ENCODE results near the gene FSCN2. TPM values are rescaled to one million over a fixed set of nuclear protein-coding genes. Genes with fewer than 3 reads are reported as not detected.

FSCN2 gene
- total RNA-seq, 1 donor from 2014 or later = 5.6 TPM

DNA sequence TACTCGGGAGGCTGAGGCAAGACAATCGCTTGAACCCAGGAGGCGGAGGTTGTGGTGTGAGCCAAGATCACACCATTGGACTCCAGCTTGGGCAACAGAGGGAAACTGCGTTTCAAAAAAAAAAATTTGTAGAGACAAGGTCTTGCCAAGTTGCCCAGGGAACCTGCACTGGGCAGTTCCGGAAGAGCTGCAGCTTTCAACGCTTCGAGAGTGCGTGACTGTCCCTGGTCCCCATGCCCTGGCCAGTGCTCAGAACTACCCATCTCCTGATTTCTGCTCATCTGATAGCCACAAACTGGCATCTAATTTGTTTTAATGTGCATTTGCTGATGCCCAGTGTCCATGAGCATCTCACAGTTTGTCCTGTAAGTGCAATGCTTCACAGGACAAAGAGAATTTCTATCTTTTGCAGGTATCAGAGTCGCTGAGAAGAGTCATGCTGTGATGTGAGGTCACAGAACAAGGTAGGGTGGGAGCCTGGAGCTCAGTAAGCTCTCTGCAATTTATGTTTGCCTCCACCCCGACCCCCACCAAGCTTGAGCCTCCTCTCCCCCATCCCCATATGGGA, 19.5 kb upstream of the FSCN2 start:
- no peak overlapping the region for H2AFZ ChIP-seq (ENCODE audit: low read depth, low read length)
- peaks cover 52% of the 10 kb centered on the region for H4K20me1 ChIP-seq (ENCODE audit: insufficient read depth, low read length)
- DNase-seq (ENCODE audit: low read depth) (no peak), FAIRE-seq (no peak)
- Mint-ChIP-seq H3K9me3 (ENCODE audit: unreplicated experiment) (no peaks in the 10 kb centered on the region), H3K4me3 (ENCODE audit: unreplicated experiment) (peak overlapping the region; percentile 95), H3K27ac (ENCODE audit: unreplicated experiment) (peak overlapping the region; percentile 95), H3K27me3 (ENCODE audit: low read depth, unreplicated experiment) (no peaks in the 10 kb centered on the region), H3K36me3 (ENCODE audit: low read depth, unreplicated experiment) (peaks cover 40% of the 10 kb centered on the region), H3K4me1 (ENCODE audit: low read depth, unreplicated experiment) (peaks cover 2% of the 10 kb centered on the region)
- H3K36me3 ChIP-seq (ENCODE audit: insufficient read depth, low read length) = peaks cover 31% of the 10 kb centered on the region
- TF ChIP-seq, protein P1, sequence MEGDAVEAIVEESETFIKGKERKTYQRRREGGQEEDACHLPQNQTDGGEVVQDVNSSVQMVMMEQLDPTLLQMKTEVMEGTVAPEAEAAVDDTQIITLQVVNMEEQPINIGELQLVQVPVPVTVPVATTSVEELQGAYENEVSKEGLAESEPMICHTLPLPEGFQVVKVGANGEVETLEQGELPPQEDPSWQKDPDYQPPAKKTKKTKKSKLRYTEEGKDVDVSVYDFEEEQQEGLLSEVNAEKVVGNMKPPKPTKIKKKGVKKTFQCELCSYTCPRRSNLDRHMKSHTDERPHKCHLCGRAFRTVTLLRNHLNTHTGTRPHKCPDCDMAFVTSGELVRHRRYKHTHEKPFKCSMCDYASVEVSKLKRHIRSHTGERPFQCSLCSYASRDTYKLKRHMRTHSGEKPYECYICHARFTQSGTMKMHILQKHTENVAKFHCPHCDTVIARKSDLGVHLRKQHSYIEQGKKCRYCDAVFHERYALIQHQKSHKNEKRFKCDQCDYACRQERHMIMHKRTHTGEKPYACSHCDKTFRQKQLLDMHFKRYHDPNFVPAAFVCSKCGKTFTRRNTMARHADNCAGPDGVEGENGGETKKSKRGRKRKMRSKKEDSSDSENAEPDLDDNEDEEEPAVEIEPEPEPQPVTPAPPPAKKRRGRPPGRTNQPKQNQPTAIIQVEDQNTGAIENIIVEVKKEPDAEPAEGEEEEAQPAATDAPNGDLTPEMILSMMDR (IDR thresholded peaks at IDR 0.05; ENCODE audit: insufficient read depth, low read depth, low read length) = no peak
- TF ChIP-seq EZH2 (IDR thresholded peaks at IDR 0.05; ENCODE audit: insufficient read depth, low read length) = no peak
- H3K4me2 ChIP-seq (ENCODE audit: low read length) = peak overlapping the region; percentile 98
- no peaks in the 10 kb centered on the region for H3K9me3 ChIP-seq (ENCODE audit: insufficient read depth, low read depth, low read length)
- H3K79me2 ChIP-seq (ENCODE audit: insufficient read depth, low read length) = peaks cover 52% of the 10 kb centered on the region
- peak overlapping the region; percentile 98 for H3K4me3 ChIP-seq (ENCODE audit: insufficient read depth, low read depth, low read length)
- no peak overlapping the region for H3K27ac ChIP-seq (ENCODE audit: low read depth, low read length)
- H3K9ac ChIP-seq (ENCODE audit: low read length) = peak overlapping the region; percentile 88
- peaks cover 7% of the 10 kb centered on the region for H3K4me1 ChIP-seq (ENCODE audit: insufficient read depth, low read length)
- no peaks in the 10 kb centered on the region for H3K27me3 ChIP-seq (ENCODE audit: insufficient read depth, low read length)

DNA sequence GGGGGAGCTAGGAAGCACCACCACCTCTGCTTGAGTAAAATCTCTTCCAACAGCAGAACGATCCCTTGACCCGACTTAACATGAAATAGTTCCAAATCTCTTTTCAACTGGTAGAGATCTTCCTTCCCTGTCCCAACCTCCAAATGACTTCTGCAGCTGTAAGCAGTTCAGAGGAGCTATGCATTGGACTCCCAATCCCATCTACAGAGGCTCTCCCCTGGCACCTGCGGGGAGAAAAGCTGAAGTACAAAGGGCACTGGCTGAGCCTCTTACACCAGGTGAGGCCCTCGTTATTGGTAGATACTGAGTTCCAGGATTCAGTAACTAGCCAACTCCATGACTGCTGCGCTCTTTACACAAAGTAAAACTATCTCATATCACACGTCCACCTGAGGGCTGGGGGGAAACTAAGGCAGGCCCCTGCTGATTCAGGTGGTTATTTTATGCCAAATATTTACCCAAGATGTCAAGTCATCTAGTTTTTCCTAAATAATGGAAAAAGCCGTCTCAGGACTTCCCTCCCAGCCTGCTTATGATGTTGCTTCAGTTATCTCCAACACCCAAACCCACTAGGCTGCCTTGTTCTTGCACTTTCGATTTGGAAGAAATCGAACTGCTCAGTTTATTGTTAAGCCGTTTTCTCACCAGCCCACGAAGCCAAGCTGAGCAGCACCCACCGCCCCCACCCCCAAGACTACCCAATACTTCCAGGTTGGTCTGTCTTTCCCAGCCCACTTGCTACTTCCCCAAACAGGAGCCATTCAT, 18.8 kb upstream of the FSCN2 start:
- TF ChIP-seq, protein P1 (IDR thresholded peaks at IDR 0.05; ENCODE audit: insufficient read depth, low read depth, low read length) = no peak
- no peak for TF ChIP-seq EZH2 (IDR thresholded peaks at IDR 0.05; ENCODE audit: insufficient read depth, low read length)
- Histone ChIP-seq H3K4me1 (ENCODE audit: insufficient read depth, low read length) (peaks cover 13% of the 10 kb centered on the region), H2AFZ (ENCODE audit: low read depth, low read length) (no peak overlapping the region), H3K9me3 (ENCODE audit: insufficient read depth, low read depth, low read length) (no peaks in the 10 kb centered on the region), H3K4me2 (ENCODE audit: low read length) (peak overlapping the region; percentile 98), H3K27ac (ENCODE audit: low read depth, low read length) (peak overlapping the region; percentile 0), H3K36me3 (ENCODE audit: insufficient read depth, low read length) (peaks cover 31% of the 10 kb centered on the region), H3K27me3 (ENCODE audit: insufficient read depth, low read length) (no peaks in the 10 kb centered on the region), H4K20me1 (ENCODE audit: insufficient read depth, low read length) (peaks cover 52% of the 10 kb centered on the region), H3K4me3 (ENCODE audit: insufficient read depth, low read depth, low read length) (peak overlapping the region; percentile 98), H3K9ac (ENCODE audit: low read length) (peak overlapping the region; percentile 88), H3K79me2 (ENCODE audit: insufficient read depth, low read length) (peaks cover 57% of the 10 kb centered on the region)
- FAIRE-seq (no peak), DNase-seq (ENCODE audit: low read depth) (no peak)
- Mint-ChIP-seq H3K4me3 (ENCODE audit: unreplicated experiment) (peak overlapping the region; percentile 95), H3K27ac (ENCODE audit: unreplicated experiment) (peak overlapping the region; percentile 95), H3K27me3 (ENCODE audit: low read depth, unreplicated experiment) (no peaks in the 10 kb centered on the region), H3K36me3 (ENCODE audit: low read depth, unreplicated experiment) (peaks cover 40% of the 10 kb centered on the region), H3K4me1 (ENCODE audit: low read depth, unreplicated experiment) (peaks cover 2% of the 10 kb centered on the region), H3K9me3 (ENCODE audit: unreplicated experiment) (no peaks in the 10 kb centered on the region)

All from astrocyte (in vitro differentiated cells and primary cell).